Neural progenitor cell (in vitro differentiated cells): ENCODE data around the gene ARPIN. TPM values are rescaled to one million over a fixed set of nuclear protein-coding genes. Genes with fewer than 3 reads are reported as not detected.

Experiments
- DNase-seq: peaks from one replicate; pipeline ENCODE4 v3.0.0-alpha.2; 2016; ENCODE audit warnings: low spot score
- H2AFZ ChIP-seq: fragments of 200-600 bp; sonication (generic); replicated peaks from 2 replicates; pipeline ENCODE4 v1.6.1; 2016; ENCODE audit warnings: antibody characterized with exemption
- H3F3A ChIP-seq: fragments of 200-600 bp; sonication (generic); 2 replicates; pipeline ENCODE4 v1.6.1; 2016; ENCODE audit warnings: antibody characterized with exemption, low read depth
- H3K27ac ChIP-seq: fragments of 200-600 bp; sonication (generic); 2 replicates; pipeline ENCODE4 v1.5.1; 2016; ENCODE audit warnings: mild to moderate bottlenecking
- H3K27me3 ChIP-seq: fragments of 200-600 bp; sonication (generic); 2 replicates; pipeline ENCODE4 v1.6.1; 2016; ENCODE audit warnings: mild to moderate bottlenecking, moderate library complexity
- H3K36me3 ChIP-seq: fragments of 200-600 bp; sonication (generic); 2 replicates; pipeline ENCODE4 v1.5.1; 2016
- H3K4me1 ChIP-seq: fragments of 200-600 bp; sonication (generic); 2 replicates; pipeline ENCODE4 v1.6.1; 2016; ENCODE audit warnings: mixed run types
- H3K4me2 ChIP-seq: fragments of 200-600 bp; sonication (generic); 2 replicates; pipeline ENCODE4 v1.6.1; 2016
- H3K4me3 ChIP-seq: fragments of 200-600 bp; sonication (generic); 2 replicates; pipeline ENCODE4 v1.5.1; 2016
- H3K79me2 ChIP-seq: fragments of 200-600 bp; sonication (generic); 2 replicates; pipeline ENCODE4 v1.6.1; 2016; ENCODE audit warnings: low read depth
- H3K9ac ChIP-seq: fragments of 200-600 bp; sonication (generic); 2 replicates; pipeline ENCODE4 v1.6.1; 2016
- H3K9me3 ChIP-seq: fragments of 200-600 bp; sonication (generic); 2 replicates; pipeline ENCODE4 v1.5.1; 2016; ENCODE audit warnings: low read depth
- H4K20me1 ChIP-seq: fragments of 200-600 bp; sonication (generic); 2 replicates; pipeline ENCODE4 v1.6.1; 2016; ENCODE audit warnings: low read depth
- H3K27ac Mint-ChIP-seq: 3 replicates; pipeline ENCODE4 v1.8.0; 2021; ENCODE audit warnings: mixed read lengths
- H3K27me3 Mint-ChIP-seq: 2 replicates; pipeline ENCODE4 v1.8.0; 2022; ENCODE audit warnings: low read depth, mild to moderate bottlenecking, inconsistent platforms, moderate library complexity, mixed read lengths; ENCODE audit not compliant: insufficient read depth
- H3K36me3 Mint-ChIP-seq: 3 replicates; pipeline ENCODE4 v1.8.0; 2021; ENCODE audit warnings: mixed read lengths
- H3K4me1 Mint-ChIP-seq: 3 replicates; pipeline ENCODE4 v1.8.0; 2021; ENCODE audit warnings: mixed read lengths
- H3K4me3 Mint-ChIP-seq: 3 replicates; pipeline ENCODE4 v1.8.0; 2021; ENCODE audit warnings: mild to moderate bottlenecking, moderate library complexity, mixed read lengths
- H3K9me3 Mint-ChIP-seq: 3 replicates; pipeline ENCODE4 v1.8.0; 2020; ENCODE audit warnings: mixed read lengths
- CTCF ChIP-seq: fragments of 200-600 bp; sonication (generic); IDR thresholded peaks from 2 replicates; pipeline ENCODE4 v1.5.1; 2017; ENCODE audit warnings: antibody characterized with exemption, mild to moderate bottlenecking
- EZH2 ChIP-seq: fragments of 200-600 bp; sonication (generic); IDR thresholded peaks from 2 replicates; pipeline ENCODE4 v1.6.1; 2017; ENCODE audit warnings: antibody characterized with exemption, mild to moderate bottlenecking, moderate library complexity
- EZH2phosphoT487 ChIP-seq: fragments of 200-600 bp; sonication (generic); IDR thresholded peaks from 2 replicates; pipeline ENCODE4 v1.6.1; 2017; ENCODE audit warnings: antibody characterized with exemption
- total RNA-seq: library from RNA; depleted of rRNA; stranded (reverse); fragments of >200 nt; gene quantifications from 2 replicates; pipeline ENCODE4 v1.2.3, GENCODE V29; 2015; ENCODE audit warnings: low replicate concordance

Gene ARPIN
- total RNA-seq, 1 donor from 2014 or later = 5.9 TPM

- peaks cover 11% of the 10 kb centered on the region for H3K27me3 Mint-ChIP-seq
- Histone ChIP-seq H3K9ac (no peak overlapping the region), H3K4me2 (no peak overlapping the region), H3K4me3 (no peak overlapping the region), H3K36me3 (no peaks in the 10 kb centered on the region), H4K20me1 (no peaks in the 10 kb centered on the region), H3K4me1 (peaks cover 4% of the 10 kb centered on the region), H3K27me3 (no peaks in the 10 kb centered on the region), H3F3A (no peaks in the 10 kb centered on the region), H2AFZ (no peak overlapping the region), H3K9me3 (no peaks in the 10 kb centered on the region), H3K27ac (no peak overlapping the region), H3K79me2 (no peaks in the 10 kb centered on the region)
- H3K4me1 Mint-ChIP-seq = peaks cover 8% of the 10 kb centered on the region
- no peak overlapping the region for H3K4me3 Mint-ChIP-seq
- H3K36me3 Mint-ChIP-seq = peaks cover 18% of the 10 kb centered on the region
- no peaks in the 10 kb centered on the region for H3K9me3 Mint-ChIP-seq
- no peak for DNase-seq
- TF ChIP-seq CTCF (no peak), EZH2 (no peak), EZH2phosphoT487 (no peak)
- H3K27ac Mint-ChIP-seq = no peak overlapping the region
Observed at GRCh38 chr15:89907289-89907688, 5.5 kb downstream of the ARPIN start.

GRCh38 chr15:89905846-89906378 is 6.8 kb downstream of the ARPIN start:
- Histone ChIP-seq H3K9me3 (no peaks in the 10 kb centered on the region), H3K79me2 (no peaks in the 10 kb centered on the region), H2AFZ (no peak overlapping the region), H3K36me3 (no peaks in the 10 kb centered on the region), H3K4me1 (no peaks in the 10 kb centered on the region), H3K4me3 (no peak overlapping the region), H4K20me1 (no peaks in the 10 kb centered on the region), H3K27ac (no peak overlapping the region), H3K27me3 (no peaks in the 10 kb centered on the region), H3K9ac (no peak overlapping the region), H3K4me2 (no peak overlapping the region), H3F3A (no peaks in the 10 kb centered on the region)
- no peak for TF ChIP-seq EZH2
- TF ChIP-seq EZH2phosphoT487 = no peak
- TF ChIP-seq CTCF = no peak
- Mint-ChIP-seq H3K36me3 (peaks cover 19% of the 10 kb centered on the region), H3K4me3 (no peak overlapping the region), H3K9me3 (no peaks in the 10 kb centered on the region), H3K4me1 (no peaks in the 10 kb centered on the region), H3K27ac (no peak overlapping the region), H3K27me3 (peaks cover 11% of the 10 kb centered on the region)
- DNase-seq = no peak

- H3K4me1 ChIP-seq = no peaks in the 10 kb centered on the region
- Mint-ChIP-seq H3K27me3 (peaks cover 8% of the 10 kb centered on the region), H3K4me1 (no peaks in the 10 kb centered on the region), H3K27ac (no peak overlapping the region), H3K4me3 (no peak overlapping the region), H3K9me3 (no peaks in the 10 kb centered on the region), H3K36me3 (peaks cover 18% of the 10 kb centered on the region)
- H3K27me3 ChIP-seq = no peaks in the 10 kb centered on the region
- no peak overlapping the region for H3K27ac ChIP-seq
- H3K4me2 ChIP-seq = no peak overlapping the region
- H3K4me3 ChIP-seq = no peak overlapping the region
- no peaks in the 10 kb centered on the region for H3K36me3 ChIP-seq
- no peak for DNase-seq
- H2AFZ ChIP-seq = no peak overlapping the region
- H3F3A ChIP-seq = no peaks in the 10 kb centered on the region
- TF ChIP-seq EZH2 = no peak
- no peak for TF ChIP-seq CTCF
- no peak for TF ChIP-seq EZH2phosphoT487
- H3K9me3 ChIP-seq = no peaks in the 10 kb centered on the region
- H4K20me1 ChIP-seq = no peaks in the 10 kb centered on the region
- no peak overlapping the region for H3K9ac ChIP-seq
- H3K79me2 ChIP-seq = no peaks in the 10 kb centered on the region
Observed at GRCh38 chr15:89904519-89904918, 8.2 kb downstream of the ARPIN start.

GRCh38 chr15:89903858-89904130 is 9.0 kb downstream of the ARPIN start:
- H3K27me3 ChIP-seq = no peaks in the 10 kb centered on the region
- Mint-ChIP-seq H3K4me1 (no peaks in the 10 kb centered on the region), H3K9me3 (no peaks in the 10 kb centered on the region), H3K27ac (no peak overlapping the region), H3K27me3 (peaks cover 6% of the 10 kb centered on the region), H3K4me3 (no peak overlapping the region), H3K36me3 (peaks cover 13% of the 10 kb centered on the region)
- H3K4me2 ChIP-seq = no peak overlapping the region
- H3K9me3 ChIP-seq = no peaks in the 10 kb centered on the region
- no peaks in the 10 kb centered on the region for H3K4me1 ChIP-seq
- no peaks in the 10 kb centered on the region for H3K36me3 ChIP-seq
- H3K4me3 ChIP-seq = no peak overlapping the region
- TF ChIP-seq EZH2 (no peak), CTCF (no peak), EZH2phosphoT487 (no peak)
- no peaks in the 10 kb centered on the region for H3F3A ChIP-seq
- H4K20me1 ChIP-seq = no peaks in the 10 kb centered on the region
- no peak overlapping the region for H3K9ac ChIP-seq
- no peaks in the 10 kb centered on the region for H3K79me2 ChIP-seq
- no peak overlapping the region for H3K27ac ChIP-seq
- no peak overlapping the region for H2AFZ ChIP-seq
- no peak for DNase-seq
